Fibroblast of lung (primary cell): Measurements from ENCODE around the gene RALA.

Source experiments
- CTCF ChIP-seq, 2 donors: IDR thresholded peaks in 1 of 2; conservative IDR thresholded peaks in 1 of 2; 1 replicate in 1 of 2; 2 replicates in 1 of 2; pipeline ENCODE4 v1.5.1; 2011 to 2012; ENCODE audit warnings: low read length in 2 of 2, control low read depth in 1 of 2, inconsistent platforms in 1 of 2, low read depth in 1 of 2, mild to moderate bottlenecking in 1 of 2
- EZH2 ChIP-seq: IDR thresholded peaks from 2 replicates; pipeline ENCODE4 v1.5.1; 2012; ENCODE audit warnings: low read length, control low read depth, mild to moderate bottlenecking; ENCODE audit errors: missing control alignments

GRCh38 chr7:39749717-39750116, 126.3 kb downstream of the RALA start:
- TF ChIP-seq CTCF (conservative IDR thresholded peaks at IDR 0.05 in 1 of 2, IDR thresholded peaks at IDR 0.05 in 1 of 2; ENCODE audit: low read depth in 1 of 2, low read length in 2 of 2) = no peak
- no peak for TF ChIP-seq EZH2
